Measurements from ENCODE around the gene STYX. TPM values are rescaled to one million over a fixed set of nuclear protein-coding genes. Genes with fewer than 3 reads are reported as not detected.
"Not testable (repeated sequence)": the region's sequence is repeated elsewhere in the genome, so short reads cannot be mapped to it uniquely, and the experiment has no call there.

STYX gene
- total RNA-seq, 1 experiment from 2014 or later = 16.3 TPM

DNA sequence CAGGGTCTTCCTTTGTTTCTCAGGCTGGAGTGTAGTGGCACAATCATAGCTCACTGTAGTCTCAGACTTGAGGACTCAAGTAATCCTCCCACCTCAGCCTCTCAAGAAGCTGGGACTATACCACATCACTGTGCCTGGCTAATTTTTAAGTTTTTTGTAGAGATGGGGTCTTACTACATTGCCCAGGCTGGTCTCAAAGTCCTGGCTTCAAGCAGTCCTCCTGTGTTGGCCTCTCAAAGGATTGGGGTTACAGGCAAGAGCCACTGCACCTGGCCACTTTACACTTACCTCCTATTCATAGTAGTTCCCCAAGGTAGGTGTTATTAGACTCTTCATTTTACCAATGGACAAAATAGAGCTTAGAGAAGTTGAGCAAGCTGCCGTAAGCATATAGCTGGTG is 29.2 kb downstream of the STYX start:
- Histone ChIP-seq H2AFZ (ENCODE audit: low read depth, low read length, poor library complexity, severe bottlenecking) (no peak overlapping the region), H3K9me3 (ENCODE audit: control insufficient read depth in 1 of 2, insufficient read depth in 1 of 2, low read depth in 1 of 2, low read length in 2 of 2) (no peaks in the 10 kb centered on the region), H3K27me3 (ENCODE audit: insufficient read depth, low read length) (no peaks in the 10 kb centered on the region), H3K36me3 (ENCODE audit: control insufficient read depth in 1 of 2, insufficient read depth in 2 of 2, low read length in 2 of 2) (peaks cover 0 to 9% of the 10 kb centered on the region in 2 experiments; a peak in 2 of 4 replicates), H3K9me2 (ENCODE audit: insufficient read depth) (no peaks in the 10 kb centered on the region), H3K4me2 (ENCODE audit: low read length) (no peak overlapping the region), H3K9ac (ENCODE audit: low read length) (no peak overlapping the region), H3K4me3 (replicated peaks in 1 of 2; ENCODE audit: low read depth in 1 of 2, low read length in 2 of 2) (no peak overlapping the region), H3K79me2 (ENCODE audit: insufficient read depth, low read length) (no peaks in the 10 kb centered on the region), H4K20me1 (ENCODE audit: insufficient read depth) (no peaks in the 10 kb centered on the region), H3K27ac (ENCODE audit: low read depth, low read length) (no peak overlapping the region), H3K4me1 (ENCODE audit: control insufficient read depth in 1 of 2, insufficient read depth in 2 of 2, low read length in 2 of 2) (no peaks in the 10 kb centered on the region)
- POLR2A ChIA-PET = no interaction called here
- ATAC-seq (no peak), DNase-seq (ENCODE audit: low read depth, low spot score) (no peak)
- RAD21 ChIA-PET (ENCODE audit: low non-redundant PET in 1 of 2, low total read pairs in 2 of 2, uncharacterized antibody in 2 of 2, unreplicated experiment in 2 of 2) = no interaction called here
- TF ChIP-seq POLR2A (IDR thresholded peaks at IDR 0.05; ENCODE audit: borderline replicate concordance, extremely low read depth, insufficient read depth, insufficient read length) (no peak), ZNF274 (IDR thresholded peaks at IDR 0.05; ENCODE audit: low read depth, low read length) (no peak), EGR1 (IDR thresholded peaks at IDR 0.05; ENCODE audit: low read depth) (no peak), SRF (IDR thresholded peaks at IDR 0.05; ENCODE audit: low read depth) (no peak), FOSL1 (IDR thresholded peaks at IDR 0.05; ENCODE audit: low read depth) (no peak), EZH2 (IDR thresholded peaks at IDR 0.05) (no peak), ZBTB33 (IDR thresholded peaks at IDR 0.05; ENCODE audit: extremely low read depth, insufficient replicate concordance, low read length) (no peak), ATF3 (IDR thresholded peaks at IDR 0.05) (no peak), EZH2phosphoT487 (IDR thresholded peaks at IDR 0.05; ENCODE audit: borderline replicate concordance) (no peak), TCF7L2 (IDR thresholded peaks at IDR 0.05; ENCODE audit: borderline replicate concordance, extremely low read depth, insufficient read depth, insufficient read length) (no peak), ELF1 (IDR thresholded peaks at IDR 0.05; ENCODE audit: borderline replicate concordance, low read depth) (no peak), CBX3 (IDR thresholded peaks at IDR 0.05; ENCODE audit: low read depth) (no peak)
- TF ChIP-seq, protein P1, sequence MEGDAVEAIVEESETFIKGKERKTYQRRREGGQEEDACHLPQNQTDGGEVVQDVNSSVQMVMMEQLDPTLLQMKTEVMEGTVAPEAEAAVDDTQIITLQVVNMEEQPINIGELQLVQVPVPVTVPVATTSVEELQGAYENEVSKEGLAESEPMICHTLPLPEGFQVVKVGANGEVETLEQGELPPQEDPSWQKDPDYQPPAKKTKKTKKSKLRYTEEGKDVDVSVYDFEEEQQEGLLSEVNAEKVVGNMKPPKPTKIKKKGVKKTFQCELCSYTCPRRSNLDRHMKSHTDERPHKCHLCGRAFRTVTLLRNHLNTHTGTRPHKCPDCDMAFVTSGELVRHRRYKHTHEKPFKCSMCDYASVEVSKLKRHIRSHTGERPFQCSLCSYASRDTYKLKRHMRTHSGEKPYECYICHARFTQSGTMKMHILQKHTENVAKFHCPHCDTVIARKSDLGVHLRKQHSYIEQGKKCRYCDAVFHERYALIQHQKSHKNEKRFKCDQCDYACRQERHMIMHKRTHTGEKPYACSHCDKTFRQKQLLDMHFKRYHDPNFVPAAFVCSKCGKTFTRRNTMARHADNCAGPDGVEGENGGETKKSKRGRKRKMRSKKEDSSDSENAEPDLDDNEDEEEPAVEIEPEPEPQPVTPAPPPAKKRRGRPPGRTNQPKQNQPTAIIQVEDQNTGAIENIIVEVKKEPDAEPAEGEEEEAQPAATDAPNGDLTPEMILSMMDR (IDR thresholded peaks at IDR 0.05 in 2 of 3, conservative IDR thresholded peaks at IDR 0.05 in 1 of 3; ENCODE audit: borderline replicate concordance in 1 of 3, insufficient read depth in 1 of 3, low read depth in 2 of 3, low read length in 2 of 3) = no peak
- TF ChIP-seq, protein P2, sequence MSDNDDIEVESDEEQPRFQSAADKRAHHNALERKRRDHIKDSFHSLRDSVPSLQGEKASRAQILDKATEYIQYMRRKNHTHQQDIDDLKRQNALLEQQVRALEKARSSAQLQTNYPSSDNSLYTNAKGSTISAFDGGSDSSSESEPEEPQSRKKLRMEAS (IDR thresholded peaks at IDR 0.05) = no peak
- CTCF ChIA-PET = no interaction called here
- BruUV-seq (replicated peaks) = no TSS peak
- intact Hi-C loops (cut with micrococcal nuclease) = no loop called here

DNA sequence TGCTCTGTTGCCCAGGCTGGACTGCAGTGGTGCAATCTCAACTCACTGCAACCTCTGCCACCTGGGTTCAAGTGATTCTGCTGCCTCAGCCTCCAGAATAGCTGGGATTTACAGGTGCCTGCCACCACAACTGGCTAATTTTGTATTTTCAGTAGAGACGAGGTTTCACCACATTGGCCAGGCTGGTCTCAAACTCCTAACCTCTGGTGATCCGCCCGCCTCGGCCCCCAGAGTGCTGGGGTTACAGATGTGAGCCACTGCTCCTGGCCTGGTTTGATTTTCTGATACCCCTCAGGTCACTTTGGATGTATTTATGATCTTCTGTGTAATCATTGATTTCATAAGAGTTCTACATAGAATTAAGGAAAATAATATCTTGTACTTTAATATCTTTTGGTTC is 33.0 kb downstream of the STYX start:
- H3K79me2 ChIP-seq (ENCODE audit: insufficient read depth, low read length); H4K20me1 ChIP-seq (ENCODE audit: insufficient read depth); H3K27me3 ChIP-seq (ENCODE audit: insufficient read depth, low read length); H3K9me2 ChIP-seq (ENCODE audit: insufficient read depth); H2AFZ ChIP-seq (ENCODE audit: low read depth, low read length, poor library complexity, severe bottlenecking); H3K27ac ChIP-seq (ENCODE audit: low read depth, low read length); intact Hi-C loops (cut with micrococcal nuclease); DNase-seq (ENCODE audit: low read depth, low spot score); H3K36me3 ChIP-seq (ENCODE audit: control insufficient read depth in 1 of 2, insufficient read depth in 2 of 2, low read length in 2 of 2); POLR2A ChIA-PET; H3K4me2 ChIP-seq (ENCODE audit: low read length); CTCF ChIA-PET; H3K4me3 ChIP-seq (replicated peaks in 1 of 2; ENCODE audit: low read depth in 1 of 2, low read length in 2 of 2); RAD21 ChIA-PET (ENCODE audit: low non-redundant PET in 1 of 2, low total read pairs in 2 of 2, uncharacterized antibody in 2 of 2, unreplicated experiment in 2 of 2); H3K9ac ChIP-seq (ENCODE audit: low read length); H3K9me3 ChIP-seq (ENCODE audit: control insufficient read depth in 1 of 2, insufficient read depth in 1 of 2, low read depth in 1 of 2, low read length in 2 of 2); ATAC-seq; H3K4me1 ChIP-seq (ENCODE audit: control insufficient read depth in 1 of 2, insufficient read depth in 2 of 2, low read length in 2 of 2); BruUV-seq (replicated peaks): not testable (repeated sequence)
